ENCODE measurements around the gene ERICH3. TPM values are rescaled to one million over a fixed set of nuclear protein-coding genes. Genes with fewer than 3 reads are reported as not detected.

ERICH3 gene
- total RNA-seq, 2 experiments from 2014 or later: not detected

- ChIA-PET POLR2A (no interaction called here), CTCF (no interaction called here)
Measured at GRCh38 chr1:74528123-74528522, 145.5 kb downstream of the ERICH3 start.

- POLR2A ChIA-PET: no interaction called here
Measured at GRCh38 chr1:74526708-74527107, 146.9 kb downstream of the ERICH3 start.

GRCh38 chr1:74523873-74524480, 149.6 kb downstream of the ERICH3 start:
- CTCF ChIA-PET: no interaction called here
- POLR2A ChIA-PET: no interaction called here

More at GRCh38 chr1:74526708-74527107, 146.9 kb downstream of the ERICH3 start:
- CTCF ChIA-PET: no interaction called here

DNA sequence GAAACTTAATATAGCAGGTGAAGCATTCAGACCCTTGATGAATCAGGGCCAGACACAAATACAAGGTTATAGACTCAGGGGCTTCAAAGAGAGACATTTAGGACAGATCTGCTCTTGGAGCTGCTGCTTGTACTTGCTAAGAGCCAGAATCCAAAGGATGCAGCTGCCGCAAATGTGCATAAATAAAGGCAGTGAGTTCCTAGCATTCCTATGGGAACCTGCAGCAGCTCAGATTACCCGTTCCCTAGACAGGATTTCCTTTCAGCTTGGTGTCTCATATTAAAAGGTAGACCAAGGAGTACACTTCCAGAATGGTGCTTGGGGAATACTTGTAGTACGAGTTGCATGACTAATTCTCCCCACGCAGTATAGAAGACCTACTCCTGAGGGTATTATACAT, 151.4 kb downstream of the ERICH3 start:
- ChIA-PET POLR2A (no interaction called here), CTCF (no interaction called here)

Other genes starting within 250 kb of the ERICH3 start
- not detected for gene LRRC53, start 161.2 kb downstream of the ERICH3 start, total RNA-seq
- 10 to 100 TPM; 14.0 to 14.3 TPM for gene CRYZ, start 59.3 kb upstream of the ERICH3 start, total RNA-seq
- gene TYW3, start 59.4 kb upstream of the ERICH3 start, total RNA-seq: 10 to 100 TPM; 39.9 to 41.8 TPM